Loucy (cell line): ENCODE results near the gene SPTSSB.

ENCODE experiments used
- H2AFZ ChIP-seq: fragments of 200-600 bp; sonication (generic); 2 replicates; pipeline ENCODE4 v1.6.0; 2016; ENCODE audit warnings: antibody characterized with exemption, mild to moderate bottlenecking, low read length, moderate library complexity
- H3F3A ChIP-seq: fragments of 200-600 bp; 2 replicates; pipeline ENCODE4 v1.6.0; 2016; ENCODE audit warnings: antibody characterized with exemption, low read depth, mild to moderate bottlenecking
- H3K27me3 ChIP-seq: fragments of 200-600 bp; sonication (generic); 2 replicates; pipeline ENCODE4 v1.6.1; 2014; ENCODE audit warnings: low read length, mild to moderate bottlenecking; ENCODE audit not compliant: insufficient read depth, poor library complexity, severe bottlenecking
- H3K36me3 ChIP-seq: fragments of 200-600 bp; sonication (generic); 2 replicates; pipeline ENCODE4 v1.6.1; 2016; ENCODE audit warnings: low read length; ENCODE audit not compliant: insufficient read depth
- H3K4me1 ChIP-seq: fragments of 200-600 bp; sonication (generic); 2 replicates; pipeline ENCODE4 v1.5.1; 2014; ENCODE audit warnings: low read length, mild to moderate bottlenecking; ENCODE audit not compliant: insufficient read depth, poor library complexity, severe bottlenecking
- H3K4me2 ChIP-seq: fragments of 200-600 bp; sonication (generic); 2 replicates; pipeline ENCODE4 v1.6.0; 2014; ENCODE audit warnings: antibody characterized with exemption, low read length, low read depth, mild to moderate bottlenecking; ENCODE audit not compliant: poor library complexity, severe bottlenecking
- H3K4me3 ChIP-seq: fragments of 200-600 bp; sonication (generic); 2 replicates; pipeline ENCODE4 v1.5.1; 2014; ENCODE audit warnings: low read length, mild to moderate bottlenecking, mixed read lengths; ENCODE audit not compliant: poor library complexity, severe bottlenecking
- H3K79me2 ChIP-seq: fragments of 200-600 bp; sonication (generic); 2 replicates; pipeline ENCODE4 v1.6.1; 2014; ENCODE audit warnings: low read length; ENCODE audit not compliant: insufficient read depth
- H3K9ac ChIP-seq: fragments of 200-600 bp; sonication (generic); 2 replicates; pipeline ENCODE4 v1.6.0; 2014; ENCODE audit warnings: mild to moderate bottlenecking, low read depth, low read length, moderate library complexity; ENCODE audit not compliant: poor library complexity, severe bottlenecking
- H3K9me2 ChIP-seq: fragments of 200-600 bp; sonication (generic); replicated peaks from 2 replicates; pipeline ENCODE4 v1.6.1; 2016; ENCODE audit warnings: low read depth, low read length, mixed read lengths
- H3K9me3 ChIP-seq: fragments of 200-600 bp; sonication (generic); 2 replicates; pipeline ENCODE4 v1.6.1; 2014; ENCODE audit warnings: mild to moderate bottlenecking, antibody characterized with exemption, low read length, low read depth; ENCODE audit not compliant: insufficient read depth
- H4K20me1 ChIP-seq: fragments of 200-600 bp; sonication (generic); 2 replicates; pipeline ENCODE4 v1.6.0; 2014; ENCODE audit warnings: antibody characterized with exemption, low read length, mild to moderate bottlenecking; ENCODE audit not compliant: insufficient read depth, poor library complexity, severe bottlenecking
- EZH2phosphoT487 ChIP-seq: fragments of 200-600 bp; IDR thresholded peaks from 2 replicates; pipeline ENCODE4 v1.6.1; 2018; ENCODE audit warnings: antibody characterized with exemption, mild to moderate bottlenecking, moderate library complexity, borderline replicate concordance
- TF ChIP-seq, protein P1 (sequence below): fragments of 200-600 bp; sonication (generic); conservative IDR thresholded peaks from 2 replicates; pipeline ENCODE4 v1.5.1; 2014; ENCODE audit warnings: mild to moderate bottlenecking, antibody characterized with exemption, low read length

SPTSSB gene

DNA sequence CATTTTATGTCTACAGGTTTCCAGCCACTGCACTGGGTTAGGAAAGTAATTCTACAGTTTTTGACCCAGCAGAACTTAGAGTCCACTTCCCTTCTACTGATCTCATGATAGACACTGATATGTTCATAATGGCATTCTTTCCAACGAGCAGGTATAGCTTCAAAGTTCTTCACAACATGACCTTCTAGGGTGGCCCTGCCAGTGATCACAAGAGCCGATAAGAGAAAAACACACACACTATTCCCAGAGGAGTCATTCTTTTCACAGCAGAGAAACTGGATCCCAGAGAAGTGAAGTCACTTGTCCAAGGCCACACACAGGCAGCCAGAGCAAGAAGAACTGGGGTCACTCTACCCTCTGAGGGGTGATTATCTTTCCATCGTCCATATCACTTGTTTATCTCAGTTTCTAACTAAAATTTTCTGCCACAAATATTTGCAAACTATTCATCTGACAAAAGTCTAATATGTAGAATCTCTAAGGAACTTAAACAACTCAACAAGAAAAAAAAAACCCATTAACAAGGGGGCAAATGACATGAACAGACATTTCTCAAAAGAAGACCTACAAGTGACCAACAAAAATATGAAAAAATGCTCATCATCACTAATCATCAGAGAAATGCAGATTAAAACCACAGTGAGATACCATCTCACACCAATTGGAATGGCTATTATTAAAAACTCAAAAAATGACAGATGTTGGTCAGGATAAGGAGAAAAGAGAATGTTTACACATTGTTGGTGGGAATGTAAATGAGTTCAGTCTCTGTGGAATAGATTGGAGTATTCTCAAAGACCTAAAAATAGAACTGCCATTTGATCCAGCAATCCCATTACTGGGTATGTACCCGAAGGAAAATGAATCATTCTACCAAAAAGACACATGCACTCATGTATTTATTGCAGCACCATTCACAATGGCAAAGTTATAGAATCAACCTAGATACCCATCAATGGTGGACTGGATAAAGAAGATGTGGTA lies 31.5 kb downstream of the SPTSSB start:
- Histone ChIP-seq H3K9me2 (no peaks in the 10 kb centered on the region), H3K36me3 (no peaks in the 10 kb centered on the region), H3K27me3 (peaks cover 12% of the 10 kb centered on the region), H3K4me1 (no peaks in the 10 kb centered on the region), H4K20me1 (no peaks in the 10 kb centered on the region), H3F3A (no peaks in the 10 kb centered on the region), H3K4me3 (no peak overlapping the region), H3K79me2 (no peaks in the 10 kb centered on the region), H2AFZ (no peak overlapping the region), H3K9ac (no peak overlapping the region), H3K4me2 (no peak overlapping the region), H3K9me3 (no peaks in the 10 kb centered on the region)
- TF ChIP-seq EZH2phosphoT487: no peak
- TF ChIP-seq, protein P1, sequence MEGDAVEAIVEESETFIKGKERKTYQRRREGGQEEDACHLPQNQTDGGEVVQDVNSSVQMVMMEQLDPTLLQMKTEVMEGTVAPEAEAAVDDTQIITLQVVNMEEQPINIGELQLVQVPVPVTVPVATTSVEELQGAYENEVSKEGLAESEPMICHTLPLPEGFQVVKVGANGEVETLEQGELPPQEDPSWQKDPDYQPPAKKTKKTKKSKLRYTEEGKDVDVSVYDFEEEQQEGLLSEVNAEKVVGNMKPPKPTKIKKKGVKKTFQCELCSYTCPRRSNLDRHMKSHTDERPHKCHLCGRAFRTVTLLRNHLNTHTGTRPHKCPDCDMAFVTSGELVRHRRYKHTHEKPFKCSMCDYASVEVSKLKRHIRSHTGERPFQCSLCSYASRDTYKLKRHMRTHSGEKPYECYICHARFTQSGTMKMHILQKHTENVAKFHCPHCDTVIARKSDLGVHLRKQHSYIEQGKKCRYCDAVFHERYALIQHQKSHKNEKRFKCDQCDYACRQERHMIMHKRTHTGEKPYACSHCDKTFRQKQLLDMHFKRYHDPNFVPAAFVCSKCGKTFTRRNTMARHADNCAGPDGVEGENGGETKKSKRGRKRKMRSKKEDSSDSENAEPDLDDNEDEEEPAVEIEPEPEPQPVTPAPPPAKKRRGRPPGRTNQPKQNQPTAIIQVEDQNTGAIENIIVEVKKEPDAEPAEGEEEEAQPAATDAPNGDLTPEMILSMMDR: no peak

DNA sequence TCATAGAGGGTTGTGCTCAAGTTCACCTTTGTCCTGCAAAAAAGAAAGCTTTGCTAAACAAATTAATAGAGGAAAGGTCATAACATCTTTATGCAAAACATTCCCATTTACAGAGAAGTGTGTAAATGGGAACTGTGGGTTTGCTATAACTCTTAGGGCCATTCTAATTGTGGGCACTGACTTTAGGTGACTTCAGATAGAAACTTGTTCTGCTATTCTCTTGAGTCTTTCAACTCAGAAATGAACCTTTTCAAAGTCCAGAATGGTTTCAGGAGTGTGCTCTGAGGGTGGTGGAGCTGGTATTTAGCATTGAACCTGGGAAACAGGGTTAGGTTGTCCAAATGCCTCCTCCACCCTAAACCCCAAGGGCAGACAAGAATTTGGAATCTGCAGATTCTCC lies 34.0 kb downstream of the SPTSSB start:
- Histone ChIP-seq H2AFZ (no peak overlapping the region), H3F3A (no peaks in the 10 kb centered on the region), H3K4me2 (no peak overlapping the region), H3K27me3 (peaks cover 12% of the 10 kb centered on the region), H3K9me3 (no peaks in the 10 kb centered on the region), H3K9me2 (no peaks in the 10 kb centered on the region), H3K4me1 (no peaks in the 10 kb centered on the region), H3K9ac (no peak overlapping the region), H3K36me3 (no peaks in the 10 kb centered on the region), H4K20me1 (no peaks in the 10 kb centered on the region), H3K79me2 (no peaks in the 10 kb centered on the region), H3K4me3 (no peak overlapping the region)
- no peak for TF ChIP-seq EZH2phosphoT487
- TF ChIP-seq, protein P1: no peak

DNA sequence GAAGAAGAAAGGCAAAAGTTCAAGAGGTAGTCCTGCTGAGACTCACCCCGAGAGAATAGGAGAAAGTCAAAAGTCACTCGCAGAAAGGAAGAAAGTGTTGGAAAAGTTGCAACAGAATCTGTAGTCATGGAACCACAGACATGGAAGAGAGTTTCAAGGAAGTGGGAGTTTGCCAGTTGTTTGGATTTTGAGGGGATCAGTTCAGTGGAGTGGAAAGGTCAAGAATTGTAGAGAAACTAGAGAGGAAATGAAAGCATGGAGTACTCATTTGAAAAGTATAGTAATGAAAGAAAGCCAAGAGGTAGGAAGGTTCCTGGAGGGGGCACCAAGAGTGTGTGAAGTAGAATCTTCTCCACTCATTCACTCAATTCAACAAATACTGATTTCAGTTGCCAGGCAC lies 34.7 kb downstream of the SPTSSB start:
- Histone ChIP-seq H3K4me2 (no peak overlapping the region), H3F3A (no peaks in the 10 kb centered on the region), H3K9ac (no peak overlapping the region), H3K9me3 (no peaks in the 10 kb centered on the region), H3K9me2 (no peaks in the 10 kb centered on the region), H3K4me3 (no peak overlapping the region), H4K20me1 (no peaks in the 10 kb centered on the region), H3K36me3 (no peaks in the 10 kb centered on the region), H2AFZ (no peak overlapping the region), H3K79me2 (no peaks in the 10 kb centered on the region), H3K27me3 (peaks cover 12% of the 10 kb centered on the region), H3K4me1 (no peaks in the 10 kb centered on the region)
- no peak for TF ChIP-seq EZH2phosphoT487
- TF ChIP-seq, protein P1: no peak
